Testis (tissue), 2 donors: ENCODE results near the gene UGT2B7.

Experiments
- CTCF ChIP-seq, 3 experiments: fragments of 450-650 bp in 2 of 3; fragments of 200-600 bp in 1 of 3; sonication (generic) in 1 of 3; IDR thresholded peaks; one replicate each; pipeline ENCODE4 v1.5.1; 2016 to 2019; ENCODE audit warnings: antibody characterized with exemption in 3 of 3, mild to moderate bottlenecking in 2 of 3, moderate library complexity in 1 of 3
- POLR2A ChIP-seq: fragments of 450-650 bp; IDR thresholded peaks from one replicate; pipeline ENCODE4 v1.6.1; 2017; ENCODE audit warnings: antibody characterized with exemption, mild to moderate bottlenecking, moderate library complexity

DNA sequence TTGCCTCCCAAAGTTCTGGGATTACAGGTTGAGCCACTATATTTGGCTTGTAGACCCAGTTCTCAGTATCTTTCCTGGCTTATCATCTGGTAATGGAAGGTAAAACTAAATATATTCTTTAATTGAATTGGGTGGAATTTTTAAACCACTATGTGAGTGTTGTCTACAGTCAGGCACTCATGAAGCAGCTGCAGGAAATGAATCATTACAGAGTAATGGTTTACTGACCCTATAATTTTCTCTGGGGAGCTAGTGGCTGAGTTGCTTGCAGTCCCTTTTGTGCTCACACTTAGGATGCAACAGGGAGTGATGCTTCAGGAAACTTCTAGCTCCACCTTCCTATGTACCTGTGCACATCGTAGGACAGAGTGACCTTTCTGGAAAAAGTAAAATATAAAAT is 4.1 kb upstream of the UGT2B7 start:
- TF ChIP-seq CTCF (IDR thresholded peaks at IDR 0.05) = no peak
- no peak for TF ChIP-seq POLR2A
